GDM1 (cell line): ENCODE results near the gene GRIK3.
"Not testable (repeated sequence)": the region's sequence is repeated elsewhere in the genome, so short reads cannot be mapped to it uniquely, and the experiment has no call there.

ENCODE experiments used
- DNase-seq: peaks from one replicate; lab custom pipeline; 2025; lab: John Stamatoyannopoulos, UW

GRIK3 gene

DNA sequence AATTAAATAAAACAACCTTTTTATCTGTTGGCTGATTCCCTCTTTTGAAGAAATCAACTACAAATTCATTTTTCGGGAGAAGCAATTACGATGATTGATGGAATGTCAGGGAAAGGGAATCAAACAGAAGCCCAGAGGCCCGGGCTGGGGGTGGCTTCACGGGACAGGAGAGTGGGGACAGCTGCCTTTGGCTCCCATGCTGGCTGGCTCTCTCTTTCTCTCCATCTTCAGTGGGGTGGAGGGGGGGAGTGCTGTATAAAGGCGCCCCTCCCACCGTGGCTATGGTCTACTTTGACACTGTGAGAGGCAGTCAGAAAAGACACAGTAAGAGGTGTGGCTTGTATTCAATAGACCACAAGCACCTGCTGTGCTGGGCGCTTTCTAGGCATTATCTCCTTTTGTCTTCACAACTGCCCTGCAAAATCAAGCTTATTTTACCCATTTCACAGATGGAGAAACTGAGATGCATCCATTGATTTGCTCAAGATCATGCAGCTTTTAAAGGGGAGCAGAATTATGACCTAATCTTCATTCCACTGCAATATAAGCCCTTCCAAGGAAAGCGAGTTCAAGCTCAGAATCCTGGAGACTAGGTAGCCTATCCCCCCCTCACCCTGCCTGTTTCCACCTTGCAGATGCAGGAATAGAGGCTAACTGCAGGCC, 92.9 kb downstream of the GRIK3 start:
- no peak for DNase-seq

DNA sequence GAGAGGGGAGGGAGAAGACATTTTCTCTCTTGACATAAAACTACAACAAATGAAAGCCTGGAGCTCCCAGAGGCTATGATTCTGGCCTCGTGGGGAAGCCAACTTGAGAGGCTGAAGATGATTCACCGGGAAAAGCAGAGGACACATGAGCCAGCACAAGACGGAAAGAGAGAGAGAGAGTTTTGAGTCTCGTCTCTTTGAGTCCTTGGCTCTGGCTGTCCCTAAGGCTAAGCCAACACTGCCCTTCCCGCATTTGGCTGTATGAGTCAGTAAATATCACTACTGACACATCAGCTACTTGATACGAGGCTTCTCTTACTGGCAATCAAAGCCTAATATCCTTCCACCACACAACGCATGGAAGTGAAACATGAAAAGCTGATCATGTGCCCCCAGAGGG, 95.5 kb downstream of the GRIK3 start:
- DNase-seq: no peak

DNA sequence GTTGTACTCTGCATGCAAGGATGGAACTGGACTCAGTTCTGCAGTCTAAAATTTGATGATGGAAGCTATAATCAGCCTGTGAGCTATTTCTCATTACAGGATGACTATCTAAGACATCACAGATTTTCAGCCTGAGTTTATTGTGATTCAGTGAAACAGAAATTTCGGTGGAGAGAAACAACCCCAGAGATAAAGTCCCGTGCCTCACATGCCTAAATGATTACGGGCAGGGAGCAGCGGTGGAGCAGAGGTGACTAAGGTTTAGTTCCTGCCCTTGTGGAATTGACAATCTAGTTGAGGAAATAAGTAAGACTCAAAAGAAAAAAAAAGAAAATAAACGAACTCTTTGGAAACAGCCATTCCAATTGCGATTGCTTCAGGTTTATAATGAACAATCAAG, 96.9 kb downstream of the GRIK3 start:
- no peak for DNase-seq

DNA sequence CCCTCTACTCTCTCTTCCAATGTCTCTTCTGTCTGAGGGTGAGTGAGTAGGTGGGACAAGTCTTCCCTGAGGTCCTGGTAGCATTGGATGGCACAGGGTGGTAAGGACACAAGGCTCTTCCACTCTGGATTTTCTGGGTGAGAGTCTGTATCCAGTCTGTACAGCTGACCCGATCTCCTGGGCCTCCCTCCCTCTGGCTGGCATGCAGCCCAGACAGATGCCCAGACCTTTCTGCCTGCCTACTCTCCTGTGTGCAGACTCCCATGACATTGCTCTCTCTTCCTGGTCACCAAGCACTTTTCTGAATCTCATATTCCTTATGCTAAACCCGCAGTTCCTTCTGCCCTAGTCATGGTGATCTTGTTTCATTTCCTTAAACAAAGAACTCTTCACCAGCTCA, 100.3 kb downstream of the GRIK3 start:
- no peak for DNase-seq

DNA sequence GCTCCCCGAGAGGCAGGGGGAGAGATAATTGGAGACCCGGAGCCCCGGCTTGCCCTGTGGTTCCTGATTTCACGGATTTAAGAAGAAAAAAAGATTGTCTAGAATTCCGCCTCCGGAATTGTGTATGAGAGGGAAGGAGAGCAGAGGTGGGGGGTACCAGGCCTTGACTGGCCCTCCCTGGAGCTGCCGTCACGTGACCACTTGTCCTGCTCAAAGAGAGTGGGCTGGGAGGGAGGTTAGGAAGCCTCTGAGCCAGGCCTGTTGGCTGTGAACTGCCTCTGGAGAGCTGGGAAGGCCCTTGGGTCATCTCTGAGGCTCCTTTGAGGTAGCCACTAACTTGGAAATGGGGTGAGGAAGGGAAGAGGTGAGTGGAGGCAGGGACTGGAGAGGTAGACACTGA, 106.5 kb downstream of the GRIK3 start:
- no peak for DNase-seq

DNA sequence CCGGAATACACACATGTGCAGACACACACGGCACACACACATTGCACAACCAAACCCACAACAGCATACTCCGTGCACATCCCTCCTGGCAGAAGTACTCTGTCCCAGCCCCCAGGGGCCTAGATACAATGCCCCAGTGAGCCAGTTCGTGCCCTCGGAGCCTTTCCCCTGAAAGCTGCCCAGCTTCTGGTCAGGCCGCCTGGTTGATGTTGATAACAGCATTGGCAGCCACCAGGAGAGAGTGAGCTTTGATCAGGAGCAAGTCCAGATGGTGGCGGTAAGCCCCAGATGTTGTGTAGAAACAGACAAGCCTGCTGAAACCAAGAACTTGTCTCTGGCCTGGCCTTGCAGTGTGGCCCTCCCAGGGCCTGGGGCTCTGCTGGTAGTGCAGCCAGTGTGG, 109.1 kb downstream of the GRIK3 start:
- DNase-seq: no peak

DNA sequence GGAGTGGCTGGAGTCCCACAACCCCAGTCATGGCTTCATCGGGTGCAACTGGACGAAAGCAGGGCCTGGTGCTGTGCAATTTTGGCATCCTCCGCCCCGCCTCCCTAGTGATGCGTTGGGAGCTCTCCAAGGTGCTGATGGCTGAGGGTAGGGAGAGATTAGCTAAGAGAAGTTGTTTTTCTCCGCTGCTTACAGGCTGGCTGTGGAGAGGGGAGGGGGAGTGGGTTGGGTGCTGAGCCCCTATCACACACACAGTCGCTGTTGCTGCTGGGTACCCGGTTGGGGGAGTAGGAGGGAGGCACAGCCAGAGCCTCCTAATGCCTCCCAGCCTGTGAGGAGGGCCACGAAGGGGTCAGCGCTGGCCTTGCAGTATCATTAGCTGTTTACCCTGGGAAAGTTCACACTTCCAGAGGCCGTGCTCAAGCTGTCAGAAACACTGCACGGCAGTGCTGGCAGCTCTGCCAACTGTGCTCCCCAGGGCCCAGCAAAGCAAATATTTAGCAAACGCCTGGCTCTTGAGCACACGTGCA, 110.0 kb downstream of the GRIK3 start:
- DNase-seq: no peak

DNA sequence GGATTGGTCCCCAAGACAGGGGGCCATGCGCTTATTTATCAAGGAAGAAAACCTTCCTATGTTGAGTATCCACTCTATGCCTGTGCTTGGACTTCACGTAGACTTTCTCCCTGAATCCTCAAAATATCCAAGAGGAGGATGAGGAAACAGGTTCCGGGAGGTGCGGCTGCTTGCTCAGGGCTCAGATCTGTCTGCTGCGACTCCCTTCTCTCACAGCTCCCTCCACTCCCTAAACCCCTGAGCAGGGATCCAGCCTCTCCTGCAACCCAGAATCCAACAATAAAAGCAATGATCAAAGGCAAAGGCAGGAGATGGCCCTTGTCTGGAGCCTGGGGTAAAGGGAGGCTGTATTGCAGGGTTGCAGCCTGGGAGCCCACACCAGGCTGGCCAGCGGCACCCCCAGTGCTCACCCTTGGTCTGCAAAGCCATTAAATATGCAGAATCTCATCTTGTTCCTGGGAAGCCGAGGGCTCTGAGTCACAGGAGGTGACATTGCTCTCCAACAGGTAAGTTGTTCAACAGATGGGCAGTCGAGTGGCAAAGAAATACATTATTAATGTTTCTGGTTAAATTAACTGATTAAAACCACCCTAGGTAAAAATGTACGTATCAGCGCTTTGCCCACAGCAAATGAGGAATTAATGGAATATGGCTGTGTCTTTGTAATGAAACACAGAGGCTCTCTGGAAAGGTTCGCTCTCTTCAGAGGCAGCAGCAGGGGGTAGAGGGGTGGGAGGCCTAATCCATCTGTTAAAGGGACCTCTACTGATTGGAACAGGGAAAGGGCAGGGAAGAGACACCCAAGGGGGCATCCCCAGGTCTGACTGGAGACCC, 111.5 kb downstream of the GRIK3 start:
- DNase-seq: no peak

DNA sequence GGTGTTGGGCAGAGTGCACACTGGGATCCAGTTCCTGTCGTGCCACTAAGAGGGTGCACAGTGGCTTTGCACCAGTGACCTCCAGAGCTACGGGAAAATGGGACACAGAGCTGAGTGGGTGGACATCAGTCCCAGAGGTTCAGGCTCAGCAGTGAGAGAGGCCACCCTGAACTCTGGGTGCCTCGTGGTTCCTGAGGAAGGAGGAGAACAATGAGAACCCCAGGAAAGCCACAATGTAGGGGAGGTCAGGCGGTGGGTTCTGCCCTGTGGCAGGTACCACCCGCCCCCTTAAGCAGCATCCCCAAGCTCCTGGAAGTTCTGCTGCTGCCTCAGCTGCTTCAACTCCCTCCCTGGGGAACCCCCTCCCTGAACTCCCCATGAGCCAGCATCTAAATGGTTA, 112.2 kb downstream of the GRIK3 start:
- no peak for DNase-seq

DNA sequence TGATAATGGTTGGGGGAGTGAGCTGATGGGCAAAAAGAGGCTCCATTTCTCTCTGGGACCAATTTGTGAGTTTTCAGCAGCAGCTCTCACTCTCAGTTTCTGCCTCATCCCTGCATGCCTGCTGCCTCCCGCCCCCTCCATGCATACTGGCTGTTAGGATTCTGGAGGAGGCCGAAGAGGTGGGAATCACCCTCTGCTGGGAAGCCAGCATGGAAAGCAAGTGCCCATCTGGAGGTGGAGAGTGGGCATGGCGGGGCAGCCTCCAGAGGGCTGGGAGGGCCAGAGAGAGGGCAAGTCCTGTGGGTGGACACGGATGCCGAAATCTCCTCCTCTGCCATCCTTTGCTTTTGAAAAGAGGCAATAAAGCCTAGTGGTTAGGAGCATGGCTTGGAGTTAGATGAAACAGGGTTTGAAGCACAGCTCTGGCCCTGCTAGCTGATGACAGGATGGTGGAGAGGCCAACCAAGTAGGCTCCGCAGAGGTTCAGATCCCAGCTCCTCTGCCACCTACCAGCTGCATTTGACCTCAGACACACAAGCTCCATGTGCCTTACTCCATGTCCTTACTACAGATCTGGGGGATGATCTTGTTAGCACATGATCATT, 113.4 kb downstream of the GRIK3 start:
- no peak for DNase-seq

DNA sequence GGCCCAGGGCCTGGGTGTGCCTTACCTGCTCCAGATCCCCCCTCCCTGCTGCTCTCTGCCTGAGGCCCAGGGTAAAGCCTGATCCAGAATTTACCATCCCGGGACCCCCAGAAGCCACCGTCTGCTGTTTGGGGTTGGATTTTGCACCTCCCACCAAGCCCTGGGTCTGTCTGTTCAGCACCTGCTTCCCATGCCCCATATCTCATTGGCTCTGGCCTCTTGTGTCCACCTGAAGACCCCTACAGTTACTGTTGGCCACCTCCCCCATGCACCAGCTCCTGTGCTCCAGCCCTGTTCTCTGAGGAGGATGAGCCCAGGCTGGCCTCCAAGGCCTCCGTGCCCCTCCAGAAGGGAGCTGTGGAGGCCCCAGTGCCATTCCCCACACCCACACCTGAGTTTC, 113.9 kb downstream of the GRIK3 start:
- no peak for DNase-seq

DNA sequence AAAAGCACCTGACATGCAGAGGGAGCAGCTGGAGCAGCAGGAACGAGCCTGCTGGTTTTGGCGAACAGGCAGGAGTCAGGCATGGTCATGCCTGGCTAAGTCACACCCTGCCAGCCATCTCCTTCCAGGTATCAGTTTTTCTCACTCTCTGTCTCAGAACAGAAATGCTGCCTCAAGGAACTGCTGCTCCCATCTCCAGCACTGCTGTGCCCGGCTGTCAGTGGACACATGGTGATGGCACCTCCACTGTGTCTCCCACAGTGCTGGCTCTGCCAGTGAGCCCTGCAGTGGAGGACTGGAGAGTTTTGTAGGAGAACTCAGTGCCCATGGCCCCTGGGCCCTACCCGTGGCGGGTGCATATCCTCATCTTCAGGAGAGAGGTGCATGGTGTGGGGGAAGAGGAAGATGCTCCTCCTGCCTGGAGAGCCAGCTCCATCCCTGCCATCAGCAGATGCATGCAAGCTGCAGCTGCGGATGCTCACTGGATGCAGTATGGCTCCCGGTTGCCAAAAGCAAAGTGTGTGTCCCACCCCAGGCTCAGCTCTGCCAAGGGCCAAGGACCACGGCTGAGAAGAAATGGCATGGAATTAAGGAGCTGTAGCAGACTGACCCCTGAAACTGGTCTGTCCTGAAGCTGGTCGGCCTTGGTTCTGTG, 114.7 kb downstream of the GRIK3 start:
- no peak for DNase-seq

DNA sequence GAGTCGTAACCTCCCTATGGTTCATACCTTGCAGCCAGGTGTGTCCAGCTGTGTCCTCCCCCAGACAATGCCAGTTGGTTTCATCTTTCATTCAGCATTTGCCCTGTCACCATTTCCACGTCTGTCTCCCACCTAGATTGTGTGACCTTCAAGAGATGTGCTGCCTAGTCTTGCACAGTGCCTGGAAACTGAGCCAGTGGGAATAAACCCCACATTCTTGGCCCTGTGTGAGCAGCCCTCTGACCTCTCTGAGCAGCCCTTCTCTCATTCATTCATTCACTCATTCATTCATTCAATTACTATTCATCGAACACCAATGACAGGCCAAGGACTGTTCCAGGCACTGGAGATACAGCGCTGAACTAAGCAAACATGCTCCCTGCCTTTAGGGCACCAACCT, 115.7 kb downstream of the GRIK3 start:
- no peak for DNase-seq

DNA sequence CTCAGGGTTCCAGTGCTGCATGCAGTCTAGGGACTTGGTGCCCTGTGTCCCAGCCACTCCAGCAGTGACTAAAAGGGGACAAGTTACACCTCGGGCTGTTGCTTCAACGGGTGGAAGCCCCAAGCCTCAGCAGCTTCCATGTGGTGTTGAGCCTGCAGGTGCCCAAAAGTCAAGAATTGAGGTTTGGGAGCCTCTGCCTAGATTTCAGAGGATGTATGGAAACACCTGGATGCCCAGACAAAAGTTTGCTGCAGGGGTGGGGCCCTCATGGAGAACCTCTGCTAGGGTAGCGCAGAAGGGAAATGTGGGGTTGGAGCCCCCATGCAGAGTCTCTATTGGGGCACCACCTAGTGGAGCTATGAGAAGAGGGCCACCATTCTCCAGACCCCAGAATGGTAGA, 117.8 kb downstream of the GRIK3 start:
- not testable (repeated sequence) for DNase-seq

DNA sequence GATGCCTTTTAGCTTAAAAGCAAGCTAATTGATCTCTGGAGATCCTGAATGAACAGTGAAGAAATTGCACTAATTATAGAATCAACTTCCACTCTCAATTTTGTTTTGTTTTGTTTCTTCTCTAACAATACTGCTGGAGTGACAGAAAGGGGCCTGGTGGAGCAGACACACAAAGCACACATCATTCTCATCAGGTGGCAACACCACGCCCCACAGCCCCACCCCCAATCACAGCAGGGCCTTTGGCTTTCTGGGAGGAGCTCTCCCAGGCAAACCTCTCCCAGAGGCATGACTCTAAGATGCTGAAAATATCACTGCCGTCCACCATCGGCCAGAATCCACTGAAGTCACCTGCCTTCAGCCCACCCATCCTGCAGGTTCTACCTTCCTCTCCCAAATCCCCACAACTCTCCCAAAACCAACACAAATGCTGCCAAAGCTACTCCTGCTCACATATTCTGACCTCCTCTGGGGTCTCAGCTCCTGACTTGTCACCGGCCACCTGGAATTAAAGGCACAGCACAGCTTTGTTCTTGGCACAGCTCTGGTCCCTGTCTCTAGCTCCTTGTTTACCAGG, 120.7 kb downstream of the GRIK3 start:
- no peak for DNase-seq

DNA sequence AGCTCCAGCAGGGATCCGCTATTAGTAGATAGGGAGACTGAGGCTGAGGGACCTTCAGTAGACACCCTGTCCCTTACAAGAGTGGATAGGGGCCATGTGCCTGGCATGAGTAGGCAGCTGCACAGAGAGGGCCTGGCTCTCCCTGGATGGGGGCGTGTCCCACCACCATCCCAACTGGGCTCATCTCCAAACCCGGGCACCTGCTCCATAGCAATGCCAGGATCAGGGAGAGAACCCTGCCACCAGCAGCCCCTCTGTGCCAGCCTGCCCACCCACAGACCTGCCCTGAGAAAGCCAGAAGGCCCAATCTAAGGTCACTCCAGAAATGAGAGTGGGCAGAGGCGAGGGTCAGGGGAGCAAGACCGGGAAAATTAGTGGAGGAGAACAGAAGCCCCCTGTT, 121.3 kb downstream of the GRIK3 start:
- DNase-seq: no peak

DNA sequence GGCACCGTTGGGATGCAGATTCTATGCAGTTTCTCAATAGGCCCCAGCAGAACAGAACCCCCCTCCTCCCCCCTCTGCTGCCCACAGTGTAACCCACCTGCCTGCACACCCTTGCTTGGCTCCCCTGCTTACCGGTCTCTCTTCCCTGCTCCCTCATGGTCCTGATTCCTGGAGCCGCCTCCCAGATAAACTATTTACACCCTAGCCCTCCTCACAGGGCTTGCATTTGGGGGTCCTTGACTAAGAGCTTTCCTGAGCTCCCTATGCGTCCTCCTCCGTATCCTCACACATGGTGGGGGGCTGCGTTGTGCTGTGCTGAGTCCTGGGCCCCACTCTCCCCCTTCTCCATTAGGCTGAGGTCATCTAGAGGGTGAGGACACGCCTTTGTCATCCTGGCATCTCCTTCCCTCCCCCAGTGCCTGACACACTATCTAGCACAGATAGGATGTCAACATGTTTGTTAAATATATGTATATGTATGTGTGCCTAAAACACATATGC, 121.9 kb downstream of the GRIK3 start:
- no peak for DNase-seq

DNA sequence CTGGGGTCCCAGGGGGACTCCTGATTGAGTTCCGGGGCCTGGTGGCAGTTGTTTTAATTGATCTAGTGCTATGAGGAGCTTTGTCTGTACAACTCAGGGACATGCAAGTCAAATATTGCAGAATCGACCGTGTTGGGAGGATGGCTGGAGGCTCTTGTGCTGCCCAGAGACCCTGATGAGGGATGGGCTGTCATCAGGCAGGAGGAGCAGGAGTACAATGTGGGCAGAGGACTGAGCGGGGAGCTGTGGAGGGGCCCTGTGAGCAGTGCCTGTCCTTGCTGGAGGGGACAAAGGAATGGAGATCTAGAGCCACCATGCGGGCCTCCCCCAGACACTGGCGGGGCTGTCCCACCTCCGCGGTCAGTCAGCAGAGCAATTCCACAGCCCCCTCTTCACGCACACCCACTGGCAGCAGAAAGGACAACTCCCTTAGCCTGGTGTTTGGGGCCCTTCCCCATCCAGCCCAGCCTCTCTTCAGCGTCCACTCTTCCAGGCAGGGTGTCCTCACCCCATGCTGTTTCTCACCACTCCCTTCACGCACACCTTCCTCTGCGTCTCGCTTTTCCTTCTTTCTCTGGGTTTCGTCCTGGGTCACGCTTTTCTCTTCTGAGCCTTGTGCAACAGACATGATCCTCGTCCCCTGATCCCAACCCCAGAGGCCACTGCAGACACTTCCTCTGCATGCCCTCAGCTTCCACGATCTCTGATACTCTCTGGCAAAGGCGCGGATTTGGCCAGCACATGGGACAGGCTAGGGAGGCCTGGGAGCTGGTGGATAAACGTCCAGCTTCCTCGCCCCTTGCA, 122.6 kb downstream of the GRIK3 start:
- no peak for DNase-seq

DNA sequence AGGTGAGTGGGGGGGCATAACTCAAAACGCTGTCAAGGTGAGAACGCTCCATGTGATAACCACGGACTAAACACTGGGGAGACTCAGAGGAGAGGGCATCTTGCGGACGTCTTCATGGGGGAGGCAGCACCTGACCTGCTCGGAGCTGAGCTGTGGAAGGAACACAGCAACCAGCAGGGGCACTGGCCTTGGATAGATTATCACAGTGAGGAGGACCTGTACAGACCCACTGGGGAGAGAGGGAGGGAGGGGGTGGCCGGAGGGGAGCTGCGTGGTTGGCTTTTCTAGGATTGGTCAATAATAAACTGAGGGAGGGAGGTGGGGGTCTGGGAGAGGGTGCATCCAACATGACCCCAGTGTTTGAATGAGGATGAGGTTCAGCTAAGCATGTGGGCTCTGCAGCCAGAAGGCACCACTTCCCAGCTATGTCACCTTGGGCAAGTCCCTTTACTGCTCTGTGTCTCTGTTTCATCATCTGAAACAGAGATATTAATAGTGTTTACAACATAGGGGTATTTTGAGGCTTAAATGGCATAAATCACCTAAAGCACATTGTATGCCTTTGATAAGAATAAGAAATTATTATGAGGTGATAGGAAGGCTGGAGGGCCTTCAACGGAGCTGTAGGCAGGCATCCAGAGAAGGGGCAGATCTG, 123.3 kb downstream of the GRIK3 start:
- DNase-seq: no peak

DNA sequence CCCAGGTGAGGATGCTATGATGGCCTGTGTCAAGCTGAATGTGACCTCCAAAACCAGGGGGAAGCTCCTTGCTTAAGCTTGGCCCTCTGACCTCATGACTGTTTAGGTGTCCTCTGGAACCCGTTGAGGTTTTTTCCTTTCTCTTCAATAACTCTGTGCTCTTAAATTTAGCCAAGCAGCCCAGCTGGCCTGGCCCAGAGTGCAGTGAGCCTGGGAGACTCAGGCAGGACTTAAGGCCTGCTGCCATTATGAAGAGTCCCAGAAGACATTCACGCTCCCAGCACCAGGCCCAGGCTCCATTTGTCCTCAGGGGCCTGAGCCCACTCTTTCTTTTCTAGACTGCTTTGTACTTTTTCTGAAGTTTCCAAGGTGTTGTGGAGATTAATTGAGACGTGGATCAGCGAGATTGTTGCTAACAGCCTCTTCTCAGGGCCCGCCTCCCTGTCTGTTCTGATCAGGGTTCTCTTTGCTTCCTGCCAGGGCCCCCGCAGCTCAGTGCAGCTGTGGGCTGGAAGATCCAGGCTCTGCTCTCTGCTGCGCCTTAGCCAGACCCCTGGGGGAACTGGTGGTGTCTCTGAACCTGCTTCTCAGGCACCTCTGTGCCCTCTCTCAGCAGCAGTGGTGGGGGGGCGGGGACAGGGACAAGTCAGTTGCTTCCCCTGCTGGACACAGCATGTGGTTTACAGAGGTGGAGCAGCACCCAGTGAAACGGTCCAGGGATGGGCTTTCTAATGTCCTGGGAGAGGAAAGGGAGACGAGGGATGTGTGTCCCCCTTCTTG, 124.2 kb downstream of the GRIK3 start:
- DNase-seq: no peak
